22Rv1 (cell line): ENCODE results near the gene NAPEPLD.
"Not testable (repeated sequence)": the region's sequence is repeated elsewhere in the genome, so short reads cannot be mapped to it uniquely, and the experiment has no call there.

Experiments used
- CTCF ChIP-seq: fragments of 450-650 bp; IDR thresholded peaks from 2 replicates; pipeline ENCODE4 v1.5.1; 2017; ENCODE audit warnings: mild to moderate bottlenecking
- ZFX ChIP-seq: fragments of 450-650 bp; IDR thresholded peaks from 2 replicates; pipeline ENCODE4 v1.6.1; 2017; ENCODE audit warnings: antibody characterized with exemption, borderline replicate concordance

DNA sequence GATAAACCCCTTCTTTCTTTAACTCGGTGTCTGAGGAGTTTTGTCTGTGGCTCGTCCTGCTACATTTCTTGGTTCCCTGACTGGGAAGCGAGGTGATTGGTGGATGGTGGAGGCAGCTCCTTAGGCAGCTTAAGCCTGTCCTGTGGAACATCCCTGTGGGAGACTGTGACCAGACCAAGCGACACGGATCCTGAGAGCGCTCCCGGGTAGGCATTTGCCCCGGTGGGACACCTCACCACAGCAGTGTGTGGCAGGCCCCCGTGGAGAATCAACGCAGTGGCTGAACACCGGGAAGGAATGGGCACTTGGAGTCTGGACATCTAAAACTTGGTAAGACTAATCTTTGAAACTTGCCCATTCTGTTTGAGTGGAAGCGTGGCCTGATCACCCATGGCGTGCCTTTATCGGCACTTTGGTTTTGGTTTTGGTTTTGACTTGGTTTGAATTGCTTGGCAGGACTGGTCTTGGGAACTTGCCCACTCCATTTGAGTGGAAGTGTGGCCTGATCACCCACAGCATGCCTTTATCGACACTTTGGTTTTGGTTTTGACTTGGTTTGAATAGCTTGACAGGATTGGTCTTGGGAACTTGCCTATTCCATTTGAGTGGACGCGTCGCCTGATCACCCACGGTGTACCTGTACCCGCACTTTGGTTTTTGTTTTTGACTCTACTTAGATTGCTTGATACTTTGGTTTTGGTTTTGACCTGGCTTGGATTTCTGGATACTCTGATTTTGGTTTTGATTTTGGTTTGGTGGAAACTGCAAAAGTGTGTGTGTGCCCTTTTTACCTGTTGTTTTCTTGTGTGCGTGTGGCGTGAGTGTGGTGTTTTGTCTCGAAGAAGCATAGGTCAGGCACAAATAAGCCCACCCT lies 4.1 kb upstream of the NAPEPLD start:
- not testable (repeated sequence) for TF ChIP-seq CTCF, ZFX
